Smooth muscle cell (in vitro differentiated cells): ENCODE data around the gene MLLT1. TPM values are rescaled to one million over a fixed set of nuclear protein-coding genes. Genes with fewer than 3 reads are reported as not detected.

Source experiments
- DNase-seq: peaks from one replicate; lab custom pipeline; 2025; ENCODE audit not compliant: unreplicated experiment; lab: John Stamatoyannopoulos, UW
- H2AFZ ChIP-seq: fragments of 200-600 bp; sonication (generic); 2 replicates; pipeline ENCODE4 v1.6.0; 2016; ENCODE audit warnings: antibody characterized with exemption, low read depth, mild to moderate bottlenecking
- H3F3A ChIP-seq: fragments of 200-600 bp; sonication (generic); 2 replicates; pipeline ENCODE4 v1.6.0; 2017; ENCODE audit warnings: antibody characterized with exemption, low read depth
- H3K27ac ChIP-seq: fragments of 200-600 bp; sonication (generic); 2 replicates; pipeline ENCODE4 v1.5.1; 2016; ENCODE audit warnings: low read depth, mild to moderate bottlenecking
- H3K27me3 ChIP-seq: fragments of 200-600 bp; sonication (generic); 2 replicates; pipeline ENCODE4 v1.6.1; 2016; ENCODE audit warnings: low read depth, mild to moderate bottlenecking
- H3K36me3 ChIP-seq: fragments of 200-600 bp; sonication (generic); 2 replicates; pipeline ENCODE4 v1.5.1; 2016; ENCODE audit warnings: low read depth
- H3K4me1 ChIP-seq: fragments of 200-600 bp; sonication (generic); 2 replicates; pipeline ENCODE4 v1.5.1; 2016; ENCODE audit warnings: low read depth
- H3K4me2 ChIP-seq: fragments of 200-600 bp; sonication (generic); 2 replicates; pipeline ENCODE4 v1.6.0; 2016; ENCODE audit warnings: mild to moderate bottlenecking
- H3K4me3 ChIP-seq: fragments of 200-600 bp; sonication (generic); 2 replicates; pipeline ENCODE4 v1.5.1; 2016; ENCODE audit warnings: mild to moderate bottlenecking
- H3K79me2 ChIP-seq: fragments of 200-600 bp; sonication (generic); 2 replicates; pipeline ENCODE4 v1.6.0; 2016; ENCODE audit warnings: low read depth, mild to moderate bottlenecking
- H3K9ac ChIP-seq: fragments of 200-600 bp; sonication (generic); 2 replicates; pipeline ENCODE4 v1.6.0; 2016; ENCODE audit warnings: low read depth
- H3K9me3 ChIP-seq: fragments of 200-600 bp; sonication (generic); replicated peaks from 2 replicates; pipeline ENCODE4 v1.5.1; 2016; ENCODE audit warnings: low read depth
- H4K20me1 ChIP-seq: fragments of 200-600 bp; sonication (generic); 2 replicates; pipeline ENCODE4 v1.6.0; 2016; ENCODE audit warnings: low read depth
- CTCF ChIP-seq: fragments of 200-600 bp; sonication (generic); IDR thresholded peaks from 2 replicates; pipeline ENCODE4 v1.5.1; 2017; ENCODE audit warnings: borderline replicate concordance, mild to moderate bottlenecking, antibody characterized with exemption; ENCODE audit not compliant: insufficient read depth, poor library complexity, severe bottlenecking
- WGBS: methylation state at CpG from one replicate; pipeline ENCODE4 v1.1.7; 2016; ENCODE audit warnings: low lambda C conversion rate; 5-methylcytosine and 5-hydroxymethylcytosine counted together
- polyA plus RNA-seq: library from polyadenylated mRNA; unstranded; fragments of >200 nt; fragmentation: Nextera tagmentation; extraction: Ambion mirVana; gene quantifications from 2 replicates; pipeline ENCODE4 v1.2.1, GENCODE V29; 2016
- total RNA-seq: library from RNA; depleted of rRNA; stranded (reverse); fragments of >200 nt; gene quantifications from 2 replicates; pipeline ENCODE4 v1.2.3, GENCODE V29; 2014

Gene MLLT1
- total and polyA plus RNA-seq, 2 experiments from 2014 or later = 18.8 to 27.3 TPM

GRCh38 chr19:6185093-6185834 is 94.5 kb downstream of the MLLT1 start:
- Histone ChIP-seq H3K9ac (no peak overlapping the region), H3K9me3 (no peaks in the 10 kb centered on the region), H3K27ac (no peak overlapping the region), H3K79me2 (no peaks in the 10 kb centered on the region), H3K36me3 (no peaks in the 10 kb centered on the region), H2AFZ (no peak overlapping the region), H3K4me3 (no peak overlapping the region), H4K20me1 (no peaks in the 10 kb centered on the region), H3K4me2 (no peak overlapping the region), H3K4me1 (no peaks in the 10 kb centered on the region), H3F3A (no peaks in the 10 kb centered on the region), H3K27me3 (no peaks in the 10 kb centered on the region)
- 88% methylated on average over 10 of the region's 10 CpGs for WGBS
- DNase-seq = no peak
- TF ChIP-seq CTCF = no peak

GRCh38 chr19:6181119-6181518 is 98.7 kb downstream of the MLLT1 start:
- Histone ChIP-seq H3K27ac (no peak overlapping the region), H3F3A (no peaks in the 10 kb centered on the region), H3K36me3 (no peaks in the 10 kb centered on the region), H3K9ac (no peak overlapping the region), H3K27me3 (no peaks in the 10 kb centered on the region), H3K4me2 (no peak overlapping the region), H3K4me1 (no peaks in the 10 kb centered on the region), H3K4me3 (no peak overlapping the region), H3K9me3 (no peaks in the 10 kb centered on the region), H2AFZ (no peak overlapping the region), H3K79me2 (no peaks in the 10 kb centered on the region), H4K20me1 (no peaks in the 10 kb centered on the region)
- no peak for TF ChIP-seq CTCF
- no peak for DNase-seq
- WGBS = no CpG with 5 or more reads among the region's 2 CpGs

- no peaks in the 10 kb centered on the region for H3K79me2 ChIP-seq
- no peak overlapping the region for H3K4me3 ChIP-seq
- DNase-seq = no peak
- H3K4me1 ChIP-seq = no peaks in the 10 kb centered on the region
- WGBS = 74% methylated on average over 5 of the region's 5 CpGs
- H3K36me3 ChIP-seq = no peaks in the 10 kb centered on the region
- H3K27me3 ChIP-seq = no peaks in the 10 kb centered on the region
- H4K20me1 ChIP-seq = no peaks in the 10 kb centered on the region
- no peak overlapping the region for H3K27ac ChIP-seq
- no peak overlapping the region for H3K4me2 ChIP-seq
- TF ChIP-seq CTCF = no peak
- no peak overlapping the region for H3K9ac ChIP-seq
- no peaks in the 10 kb centered on the region for H3K9me3 ChIP-seq
- H3F3A ChIP-seq = no peaks in the 10 kb centered on the region
- no peak overlapping the region for H2AFZ ChIP-seq
Measured at GRCh38 chr19:6173190-6173589, 106.6 kb downstream of the MLLT1 start.
